ENCODE results near the gene CBFA2T3.

CBFA2T3 gene

GRCh38 chr16:88847654-88848053, 129.4 kb downstream of the CBFA2T3 start:
- Histone ChIP-seq H3K27ac (no peak overlapping the region), H3K36me3 (ENCODE audit: insufficient read depth, low read length) (no peaks in the 10 kb centered on the region), H3K4me3 (no peak overlapping the region), H3K9ac (ENCODE audit: insufficient read length) (no peak overlapping the region), H3K9me3 (ENCODE audit: low read depth, low read length) (no peaks in the 10 kb centered on the region)
- DNase-seq (ENCODE audit: low read depth, low spot score) = no peak
- TF ChIP-seq FOXP2 (optimal IDR thresholded peaks at IDR 0.05; ENCODE audit: control extremely low read depth, extremely low read length, insufficient read depth) = no peak
- no peak for TF ChIP-seq POLR2AphosphoS5 (IDR thresholded peaks at IDR 0.05; ENCODE audit: borderline replicate concordance, low read depth, low read length)
- TF ChIP-seq EZH2 (IDR thresholded peaks at IDR 0.05) = no peak

- no peak overlapping the region for H3K27ac ChIP-seq
- TF ChIP-seq FOXP2 (optimal IDR thresholded peaks at IDR 0.05; ENCODE audit: control extremely low read depth, extremely low read length, insufficient read depth) (no peak), EZH2 (IDR thresholded peaks at IDR 0.05) (no peak), POLR2AphosphoS5 (IDR thresholded peaks at IDR 0.05; ENCODE audit: borderline replicate concordance, low read depth, low read length) (no peak)
- no peaks in the 10 kb centered on the region for H3K9me3 ChIP-seq (ENCODE audit: low read depth, low read length)
- H3K36me3 ChIP-seq (ENCODE audit: insufficient read depth, low read length) = no peaks in the 10 kb centered on the region
- no peak overlapping the region for H3K9ac ChIP-seq (ENCODE audit: insufficient read length)
- DNase-seq (ENCODE audit: low read depth, low spot score) = no peak
- H3K4me3 ChIP-seq = no peak overlapping the region
Measured at GRCh38 chr16:88846088-88846487, 130.9 kb downstream of the CBFA2T3 start.

- no peak for TF ChIP-seq POLR2AphosphoS5 (IDR thresholded peaks at IDR 0.05; ENCODE audit: borderline replicate concordance, low read depth, low read length)
- no peak for TF ChIP-seq EZH2 (IDR thresholded peaks at IDR 0.05)
- no peak for TF ChIP-seq FOXP2 (optimal IDR thresholded peaks at IDR 0.05; ENCODE audit: control extremely low read depth, extremely low read length, insufficient read depth)
- Histone ChIP-seq H3K36me3 (ENCODE audit: insufficient read depth, low read length) (no peaks in the 10 kb centered on the region), H3K27ac (peak overlapping the region; percentile 46; the same call in 1 of the 2 replicates), H3K9me3 (ENCODE audit: low read depth, low read length) (no peaks in the 10 kb centered on the region), H3K4me3 (no peak overlapping the region), H3K9ac (ENCODE audit: insufficient read length) (no peak overlapping the region)
- no peak for DNase-seq (ENCODE audit: low read depth, low spot score)
Measured at GRCh38 chr16:88844419-88845036, 132.5 kb downstream of the CBFA2T3 start.

- Histone ChIP-seq H3K9ac (ENCODE audit: insufficient read length) (no peak overlapping the region), H3K27ac (no peak overlapping the region), H3K36me3 (ENCODE audit: insufficient read depth, low read length) (no peaks in the 10 kb centered on the region), H3K9me3 (ENCODE audit: low read depth, low read length) (no peaks in the 10 kb centered on the region), H3K4me3 (no peak overlapping the region)
- DNase-seq (ENCODE audit: low read depth, low spot score) = no peak
- no peak for TF ChIP-seq FOXP2 (optimal IDR thresholded peaks at IDR 0.05; ENCODE audit: control extremely low read depth, extremely low read length, insufficient read depth)
- no peak for TF ChIP-seq POLR2AphosphoS5 (IDR thresholded peaks at IDR 0.05; ENCODE audit: borderline replicate concordance, low read depth, low read length)
- no peak for TF ChIP-seq EZH2 (IDR thresholded peaks at IDR 0.05)
Measured at GRCh38 chr16:88843256-88843655, 133.8 kb downstream of the CBFA2T3 start.

GRCh38 chr16:88842806-88843205, 134.2 kb downstream of the CBFA2T3 start:
- TF ChIP-seq EZH2 (IDR thresholded peaks at IDR 0.05) (no peak), POLR2AphosphoS5 (IDR thresholded peaks at IDR 0.05; ENCODE audit: borderline replicate concordance, low read depth, low read length) (no peak), FOXP2 (optimal IDR thresholded peaks at IDR 0.05; ENCODE audit: control extremely low read depth, extremely low read length, insufficient read depth) (no peak)
- H3K27ac ChIP-seq = no peak overlapping the region
- H3K9ac ChIP-seq (ENCODE audit: insufficient read length) = no peak overlapping the region
- no peak for DNase-seq (ENCODE audit: low read depth, low spot score)
- no peaks in the 10 kb centered on the region for H3K36me3 ChIP-seq (ENCODE audit: insufficient read depth, low read length)
- no peak overlapping the region for H3K4me3 ChIP-seq
- H3K9me3 ChIP-seq (ENCODE audit: low read depth, low read length) = no peaks in the 10 kb centered on the region

GRCh38 chr16:88842308-88842756, 134.7 kb downstream of the CBFA2T3 start:
- H3K4me3 ChIP-seq = no peak overlapping the region
- no peaks in the 10 kb centered on the region for H3K9me3 ChIP-seq (ENCODE audit: low read depth, low read length)
- DNase-seq (ENCODE audit: low read depth, low spot score) = no peak
- H3K27ac ChIP-seq = no peak overlapping the region
- H3K9ac ChIP-seq (ENCODE audit: insufficient read length) = no peak overlapping the region
- no peaks in the 10 kb centered on the region for H3K36me3 ChIP-seq (ENCODE audit: insufficient read depth, low read length)
- TF ChIP-seq EZH2 (IDR thresholded peaks at IDR 0.05) (no peak), FOXP2 (optimal IDR thresholded peaks at IDR 0.05; ENCODE audit: control extremely low read depth, extremely low read length, insufficient read depth) (no peak), POLR2AphosphoS5 (IDR thresholded peaks at IDR 0.05; ENCODE audit: borderline replicate concordance, low read depth, low read length) (no peak)

GRCh38 chr16:88841521-88842307, 135.3 kb downstream of the CBFA2T3 start:
- Histone ChIP-seq H3K9me3 (ENCODE audit: low read depth, low read length) (no peaks in the 10 kb centered on the region), H3K4me3 (no peak overlapping the region), H3K36me3 (ENCODE audit: insufficient read depth, low read length) (no peaks in the 10 kb centered on the region), H3K9ac (ENCODE audit: insufficient read length) (no peak overlapping the region), H3K27ac (no peak overlapping the region)
- DNase-seq (ENCODE audit: low read depth, low spot score) = no peak
- TF ChIP-seq POLR2AphosphoS5 (IDR thresholded peaks at IDR 0.05; ENCODE audit: borderline replicate concordance, low read depth, low read length) (no peak), FOXP2 (optimal IDR thresholded peaks at IDR 0.05; ENCODE audit: control extremely low read depth, extremely low read length, insufficient read depth) (no peak), EZH2 (IDR thresholded peaks at IDR 0.05) (no peak)

GRCh38 chr16:88840600-88841215, 136.3 kb downstream of the CBFA2T3 start:
- DNase-seq (ENCODE audit: low read depth, low spot score) = no peak
- no peak overlapping the region for H3K9ac ChIP-seq (ENCODE audit: insufficient read length)
- no peak for TF ChIP-seq POLR2AphosphoS5 (IDR thresholded peaks at IDR 0.05; ENCODE audit: borderline replicate concordance, low read depth, low read length)
- no peaks in the 10 kb centered on the region for H3K36me3 ChIP-seq (ENCODE audit: insufficient read depth, low read length)
- H3K27ac ChIP-seq = no peak overlapping the region
- no peak overlapping the region for H3K4me3 ChIP-seq
- no peaks in the 10 kb centered on the region for H3K9me3 ChIP-seq (ENCODE audit: low read depth, low read length)
